Measurements from ENCODE around the gene GSDMA. TPM values are rescaled to one million over a fixed set of nuclear protein-coding genes. Genes with fewer than 3 reads are reported as not detected.

The GSDMA gene
- polyA plus RNA-seq, 3 donors: not detected

- 98% methylated on average over 9 of the region's 9 CpGs for WGBS (ENCODE audit: insufficient coverage)
- TF ChIP-seq CTCF (IDR thresholded peaks at IDR 0.05): no peak
- no peak overlapping the region for H2AFZ ChIP-seq (ENCODE audit: insufficient read depth, low read depth, low read length, poor library complexity, severe bottlenecking)
- no peak overlapping the region for H3K9ac ChIP-seq (ENCODE audit: insufficient read depth, low read length, poor library complexity, severe bottlenecking)
- intact Hi-C loops (cut with micrococcal nuclease): no loop called here
- H3K4me3 ChIP-seq (replicated peaks in 1 of 3; ENCODE audit: low read depth in 2 of 3, low read length in 3 of 3): no peak overlapping the region
- DNase-seq: no peak
- Mint-ChIP-seq H3K27me3 (ENCODE audit: low read depth in 3 of 3) (peaks cover 0 to 4% (median 0%) of the 10 kb centered on the region in 3 donors), H3K36me3 (peaks cover 35 to 53% of the 10 kb centered on the region in 2 donors), H3K27ac (no peak overlapping the region), H3K9me3 (no peaks in the 10 kb centered on the region), H3K4me1 (peaks cover 25% of the 10 kb centered on the region), H3K4me3 (no peak overlapping the region)
- H4K20me1 ChIP-seq (ENCODE audit: insufficient read depth, low read length): no peaks in the 10 kb centered on the region
- no peak overlapping the region for H3K27ac ChIP-seq (ENCODE audit: low read depth in 1 of 2, low read length in 2 of 2)
- no peaks in the 10 kb centered on the region for H3K79me2 ChIP-seq (ENCODE audit: insufficient read depth, low read length)
- peaks cover 20 to 35% of the 10 kb centered on the region in 2 donors for H3K36me3 ChIP-seq (replicated peaks in 1 of 2; ENCODE audit: control insufficient read depth in 1 of 2, insufficient read depth in 2 of 2, low read length in 2 of 2)
- H3K9me3 ChIP-seq (replicated peaks in 1 of 2; ENCODE audit: control insufficient read depth in 1 of 2, insufficient read depth in 1 of 2, low read length in 2 of 2): no peaks in the 10 kb centered on the region
- no peaks in the 10 kb centered on the region for H3K27me3 ChIP-seq (ENCODE audit: control insufficient read depth in 2 of 2, insufficient read depth in 2 of 2, low read length in 2 of 2)
- no peak overlapping the region for H3K4me2 ChIP-seq (replicated peaks; ENCODE audit: extremely low read depth, low read length, poor library complexity, severe bottlenecking)
- H3K4me1 ChIP-seq (ENCODE audit: control insufficient read depth in 1 of 2, insufficient read depth in 2 of 2, low read length in 2 of 2): peaks cover 23 to 28% of the 10 kb centered on the region in 2 donors
Observed at GRCh38 chr17:39919087-39919683, 43.6 kb upstream of the GSDMA start.

- peaks cover 23 to 33% of the 10 kb centered on the region in 2 donors for H3K4me1 ChIP-seq (ENCODE audit: control insufficient read depth in 1 of 2, insufficient read depth in 2 of 2, low read length in 2 of 2)
- 70% methylated on average over 11 of the region's 19 CpGs for WGBS (ENCODE audit: insufficient coverage)
- TF ChIP-seq CTCF (IDR thresholded peaks at IDR 0.05): no peak
- H3K9ac ChIP-seq (ENCODE audit: insufficient read depth, low read length, poor library complexity, severe bottlenecking): no peak overlapping the region
- Mint-ChIP-seq H3K27me3 (ENCODE audit: low read depth in 3 of 3) (peaks cover 0 to 4% (median 0%) of the 10 kb centered on the region in 3 donors), H3K36me3 (peaks cover 34 to 55% of the 10 kb centered on the region in 2 donors), H3K27ac (peak overlapping the region in 3 of 7 donors; percentile 30 to 37 (median 31)), H3K4me1 (peaks cover 32% of the 10 kb centered on the region), H3K9me3 (no peaks in the 10 kb centered on the region), H3K4me3 (no peak overlapping the region)
- H3K4me2 ChIP-seq (replicated peaks; ENCODE audit: extremely low read depth, low read length, poor library complexity, severe bottlenecking): no peak overlapping the region
- H3K79me2 ChIP-seq (ENCODE audit: insufficient read depth, low read length): peaks cover 12% of the 10 kb centered on the region
- H3K27me3 ChIP-seq (ENCODE audit: control insufficient read depth in 2 of 2, insufficient read depth in 2 of 2, low read length in 2 of 2): no peaks in the 10 kb centered on the region
- H4K20me1 ChIP-seq (ENCODE audit: insufficient read depth, low read length): peaks cover under 1% of the 10 kb centered on the region
- no peak overlapping the region for H3K27ac ChIP-seq (ENCODE audit: low read depth in 1 of 2, low read length in 2 of 2)
- H3K4me3 ChIP-seq (replicated peaks in 1 of 3; ENCODE audit: low read depth in 2 of 3, low read length in 3 of 3): no peak overlapping the region
- no peak for DNase-seq
- intact Hi-C loops (cut with micrococcal nuclease): loop anchor here in 1 of 2 donors (10.0 kb wide), 1 partner anchor 64 kb away; the partner anchor contains the start of gene PSMD3
- no peaks in the 10 kb centered on the region for H3K9me3 ChIP-seq (replicated peaks in 1 of 2; ENCODE audit: control insufficient read depth in 1 of 2, insufficient read depth in 1 of 2, low read length in 2 of 2)
- no peak overlapping the region for H2AFZ ChIP-seq (ENCODE audit: insufficient read depth, low read depth, low read length, poor library complexity, severe bottlenecking)
- peaks cover 20 to 37% of the 10 kb centered on the region in 2 donors for H3K36me3 ChIP-seq (replicated peaks in 1 of 2; ENCODE audit: control insufficient read depth in 1 of 2, insufficient read depth in 2 of 2, low read length in 2 of 2)
Observed at GRCh38 chr17:39920218-39921210, 42.3 kb upstream of the GSDMA start.

Data from CD14-positive monocyte (primary cell).